Ramos (cell line): ENCODE data around the gene MAT1A.
"Not testable (repeated sequence)": the region's sequence is repeated elsewhere in the genome, so short reads cannot be mapped to it uniquely, and the experiment has no call there.

ENCODE experiments used
- in situ Hi-C: fragments of 300-500 bp; cut with MboI; formaldehyde crosslinking; loops from one replicate; pipeline ENCODE4 v1.14.3; 2022; ENCODE audit warnings: low sequenced_read_pairs; ENCODE audit not compliant: unreplicated experiment

MAT1A gene

GRCh38 chr10:80268266-80268665, 21.2 kb downstream of the MAT1A start:
- in situ Hi-C loops, result no loop called here

- in situ Hi-C loops, result no loop called here
These were observed 23.0 kb downstream of the MAT1A start for GRCh38 chr10:80266513-80266863.

GRCh38 chr10:80265740-80266512, 23.5 kb downstream of the MAT1A start:
- in situ Hi-C loops, result no loop called here

GRCh38 chr10:80264081-80265056, 25.1 kb downstream of the MAT1A start:
- in situ Hi-C loops, result no loop called here

- in situ Hi-C loops, result no loop called here
These were observed 28.0 kb downstream of the MAT1A start for GRCh38 chr10:80261316-80262030.

- in situ Hi-C loops, result no loop called here
These were observed 28.9 kb downstream of the MAT1A start for GRCh38 chr10:80260295-80261243.

DNA sequence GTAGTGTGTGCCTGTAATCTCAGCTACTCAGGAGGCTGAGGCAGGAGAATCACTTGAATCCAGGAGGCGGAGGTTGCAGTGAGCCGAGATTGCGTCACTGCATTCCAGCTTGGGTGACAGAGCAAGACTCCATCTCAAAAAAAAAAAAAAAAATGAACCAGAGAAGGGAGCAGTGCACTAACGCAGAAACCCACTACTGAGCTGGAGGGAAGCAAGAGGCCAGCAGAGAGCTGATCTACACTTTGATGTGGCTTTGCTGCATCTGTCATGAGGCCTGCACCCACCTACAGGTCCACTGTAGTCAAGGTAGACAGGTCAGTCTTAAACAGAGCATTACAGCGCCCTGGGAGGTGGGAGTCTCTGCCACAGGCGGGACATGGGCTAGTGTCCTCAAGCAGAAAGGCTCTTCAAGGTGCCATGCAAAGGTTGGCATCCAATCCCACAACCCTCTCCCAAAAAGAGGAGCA, 30.0 kb downstream of the MAT1A start:
- in situ Hi-C loops, result no loop called here

DNA sequence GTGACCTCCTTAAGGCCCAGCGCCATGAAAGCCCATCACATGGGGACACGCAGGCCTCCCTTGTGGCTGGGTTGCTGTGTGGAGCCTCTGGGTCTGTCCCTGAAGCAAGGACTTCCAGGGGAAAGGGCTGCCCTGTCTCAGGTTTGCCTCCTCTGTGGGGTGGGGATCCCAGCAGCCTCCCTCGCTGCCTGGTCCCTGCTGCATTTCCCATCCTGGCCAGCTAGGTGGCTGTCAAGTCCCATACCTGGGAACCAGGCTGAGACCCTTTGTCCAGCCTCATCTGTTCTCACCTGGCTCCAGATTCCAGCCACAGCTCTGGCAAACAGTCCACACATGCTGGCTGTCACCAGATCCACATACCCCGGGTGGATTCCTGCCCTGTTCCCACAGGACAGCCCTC, 32.7 kb downstream of the MAT1A start:
- in situ Hi-C loops, result not testable (repeated sequence)

- in situ Hi-C loops, result not testable (repeated sequence)
These were observed 34.7 kb downstream of the MAT1A start for GRCh38 chr10:80254726-80255125.

- in situ Hi-C loops, result not testable (repeated sequence)
These were observed 35.5 kb downstream of the MAT1A start for GRCh38 chr10:80253963-80254271.

- in situ Hi-C loops, result no loop called here
These were observed 36.0 kb downstream of the MAT1A start for GRCh38 chr10:80253266-80253962.

DNA sequence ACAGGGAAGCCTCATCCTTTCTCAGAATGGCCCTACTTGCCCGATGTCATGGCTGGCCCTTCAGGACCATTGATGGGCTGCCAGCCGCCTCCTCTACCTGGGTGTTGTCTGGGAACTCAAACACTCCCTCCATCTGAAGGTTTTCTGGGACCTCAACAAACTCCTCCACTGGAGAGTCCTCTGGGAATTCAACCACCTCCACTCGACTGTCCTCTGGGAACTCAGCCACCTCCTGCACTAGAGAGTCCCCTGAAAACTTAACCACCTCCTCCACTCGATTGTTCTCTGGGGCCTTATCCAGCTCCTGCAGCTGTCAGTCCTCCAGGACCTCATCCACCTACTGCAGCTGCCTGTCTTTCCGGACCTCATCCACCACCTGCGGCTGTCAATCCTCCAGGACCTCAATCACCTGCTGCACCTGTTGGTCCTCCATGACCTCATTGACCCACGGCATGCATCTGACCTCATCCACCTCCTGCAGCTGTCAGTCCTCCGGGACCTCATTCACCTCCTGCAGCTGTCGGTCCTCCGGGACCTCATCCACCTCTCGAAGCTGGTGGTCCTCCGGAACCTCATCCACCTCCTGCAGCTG, 37.1 kb downstream of the MAT1A start:
- in situ Hi-C loops, result no loop called here

DNA sequence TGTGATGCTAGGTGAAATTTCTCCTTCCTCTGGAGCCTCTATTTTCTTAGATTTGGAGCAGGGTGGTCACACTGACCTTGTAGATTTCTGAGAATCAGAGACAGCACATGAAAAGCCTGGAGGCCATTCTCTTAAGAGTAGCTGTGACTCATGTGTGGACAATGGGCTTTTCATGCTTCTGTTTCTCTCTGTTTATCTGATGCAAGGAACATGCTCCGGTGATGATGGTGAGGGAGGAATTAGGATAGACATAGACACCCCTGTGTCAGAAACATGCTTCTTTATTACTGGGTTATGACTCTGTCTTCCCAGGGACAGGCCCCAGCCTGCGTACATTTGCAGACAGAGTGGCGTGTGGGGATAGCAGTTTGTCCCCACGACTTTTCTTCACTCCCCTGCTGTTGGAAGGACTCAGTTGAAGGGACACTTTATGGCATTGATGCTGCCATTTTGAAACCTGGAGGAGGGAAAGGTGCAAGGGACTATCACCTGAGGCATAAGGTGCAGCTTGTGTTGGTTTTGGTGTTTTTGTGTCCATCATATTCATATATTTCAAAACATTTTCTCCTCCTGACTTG, 37.7 kb downstream of the MAT1A start:
- in situ Hi-C loops, result not testable (repeated sequence)

DNA sequence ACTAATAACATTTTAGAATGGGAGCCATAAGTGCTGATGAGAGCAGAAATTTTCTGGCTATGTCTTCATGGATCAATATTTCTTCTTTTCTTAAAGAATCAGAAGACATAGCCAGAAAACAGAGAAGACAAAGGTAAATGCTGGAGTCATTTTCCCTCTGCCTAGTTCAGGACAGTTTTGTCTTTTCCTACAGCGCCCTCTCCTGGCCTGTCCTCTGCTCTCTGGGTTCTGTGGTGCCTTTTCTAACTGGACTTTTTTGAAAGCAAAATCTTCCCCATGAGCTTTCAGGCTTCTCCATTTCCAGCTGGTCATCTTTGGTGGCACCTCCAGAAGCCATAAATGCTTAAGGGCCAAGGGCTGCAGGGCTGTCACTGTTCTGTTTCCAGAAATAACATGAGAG, 39.1 kb downstream of the MAT1A start:
- in situ Hi-C loops, result not testable (repeated sequence)

- in situ Hi-C loops, result not testable (repeated sequence)
These were observed 39.6 kb downstream of the MAT1A start for GRCh38 chr10:80249906-80250305.

GRCh38 chr10:80247611-80248010, 41.8 kb downstream of the MAT1A start:
- in situ Hi-C loops, result not testable (repeated sequence)

DNA sequence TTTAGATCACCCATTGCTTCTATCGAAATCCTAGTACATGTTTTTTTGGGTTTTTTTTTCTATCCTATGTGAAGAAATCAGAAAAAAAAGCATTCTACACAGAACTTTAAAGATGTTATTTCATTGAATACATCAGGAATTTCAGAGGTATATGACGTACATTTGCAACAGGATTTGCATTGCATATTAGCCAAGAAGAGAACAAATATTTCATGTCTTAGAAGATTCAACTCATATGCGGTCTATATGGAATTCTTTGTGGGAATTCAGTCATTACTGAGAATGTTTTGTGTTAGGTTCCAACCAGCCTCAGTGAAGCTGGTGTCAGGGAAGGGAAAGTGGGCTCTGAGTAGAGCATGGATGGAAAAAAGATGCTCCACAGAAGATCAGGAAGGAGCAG, 45.1 kb downstream of the MAT1A start:
- in situ Hi-C loops, result not testable (repeated sequence)

- in situ Hi-C loops, result not testable (repeated sequence)
These were observed 47.1 kb downstream of the MAT1A start for GRCh38 chr10:80242341-80242740.
